ENCODE measurements around the gene APOBEC3G.

Gene APOBEC3G

GRCh38 chr22:39092111-39092862 lies 15.2 kb downstream of the APOBEC3G start:
- CTCF ChIA-PET: no interaction called here
- H3K4me3 ChIP-seq (ENCODE audit: low read depth, low read length): no peak overlapping the region
- POLR2A ChIA-PET: no interaction called here
- TF ChIP-seq CTCF (IDR thresholded peaks at IDR 0.05; ENCODE audit: insufficient read depth, low read length, missing control alignments): no peak
- no peak for DNase-seq (ENCODE audit: low read depth, low spot score)

GRCh38 chr22:39094717-39095389 lies 17.8 kb downstream of the APOBEC3G start:
- CTCF ChIA-PET: no interaction called here
- no peak for TF ChIP-seq CTCF (IDR thresholded peaks at IDR 0.05; ENCODE audit: insufficient read depth, low read length, missing control alignments)
- DNase-seq (ENCODE audit: low read depth, low spot score): no peak
- H3K4me3 ChIP-seq (ENCODE audit: low read depth, low read length): no peak overlapping the region
- POLR2A ChIA-PET: no interaction called here

GRCh38 chr22:39095971-39096370 lies 18.9 kb downstream of the APOBEC3G start:
- TF ChIP-seq CTCF (IDR thresholded peaks at IDR 0.05; ENCODE audit: insufficient read depth, low read length, missing control alignments): no peak
- DNase-seq (ENCODE audit: low read depth, low spot score): no peak
- ChIA-PET CTCF (no interaction called here), POLR2A (no interaction called here)
- no peak overlapping the region for H3K4me3 ChIP-seq (ENCODE audit: low read depth, low read length)

- H3K4me3 ChIP-seq (ENCODE audit: low read depth, low read length): no peak within 1 kb of the TSS
- DNase-seq (ENCODE audit: low read depth, low spot score): no peak
- ChIA-PET CTCF (interaction anchor here (0.9 kb wide), 1 partner anchor 90 kb away, joined by 3 read pairs; no protein-coding TSS in a partner anchor), POLR2A (no interaction called here)
- TF ChIP-seq CTCF (IDR thresholded peaks at IDR 0.05; ENCODE audit: insufficient read depth, low read length, missing control alignments): no peak
These were observed 20.3 kb downstream of the APOBEC3G start, which contains the start of gene APOBEC3H for GRCh38 chr22:39097098-39098020. Gene APOBEC3H (plus strand): TSS chr22:39097244. CDS start chr22:39100279, 3,035 bp downstream.

- no peak overlapping the region for H3K4me3 ChIP-seq (ENCODE audit: low read depth, low read length)
- POLR2A ChIA-PET: interaction anchor here (1.0 kb wide), 1 partner anchor 20 kb away, joined by 3 read pairs; no protein-coding TSS in a partner anchor
- no peak for TF ChIP-seq CTCF (IDR thresholded peaks at IDR 0.05; ENCODE audit: insufficient read depth, low read length, missing control alignments)
- CTCF ChIA-PET: interaction anchor here (0.9 to 1.3 kb wide), 2 partner anchors 21 to 91 kb away, joined by 3 to 10 read pairs; no protein-coding TSS in a partner anchor
- no peak for DNase-seq (ENCODE audit: low read depth, low spot score)
These were observed 21.0 kb downstream of the APOBEC3G start for GRCh38 chr22:39098026-39098425.

Measured in AG04449 (cell line).